Glutamatergic neuron (in vitro differentiated cells): ENCODE data around the gene FOXQ1. TPM values are rescaled to one million over a fixed set of nuclear protein-coding genes. Genes with fewer than 3 reads are reported as not detected.

Source experiments
- DNase-seq: peaks from one replicate; pipeline ENCODE4 v3.0.0; 2022
- H3K27ac Mint-ChIP-seq: one replicate; pipeline ENCODE4 v1.8.0; 2020; ENCODE audit warnings: mild to moderate bottlenecking, mixed read lengths, inconsistent platforms; ENCODE audit not compliant: unreplicated experiment
- H3K27me3 Mint-ChIP-seq: one replicate; pipeline ENCODE4 v1.8.0; 2020; ENCODE audit warnings: mild to moderate bottlenecking, moderate library complexity, mixed read lengths, inconsistent platforms; ENCODE audit not compliant: unreplicated experiment
- H3K36me3 Mint-ChIP-seq: one replicate; pipeline ENCODE4 v1.8.0; 2020; ENCODE audit warnings: mild to moderate bottlenecking, mixed read lengths, inconsistent platforms; ENCODE audit not compliant: unreplicated experiment
- H3K4me1 Mint-ChIP-seq: one replicate; pipeline ENCODE4 v1.8.0; 2020; ENCODE audit warnings: mild to moderate bottlenecking, low read depth, mixed read lengths, inconsistent platforms; ENCODE audit not compliant: unreplicated experiment
- H3K4me3 Mint-ChIP-seq: one replicate; pipeline ENCODE4 v1.8.0; 2020; ENCODE audit warnings: mild to moderate bottlenecking, mixed read lengths, inconsistent platforms; ENCODE audit not compliant: unreplicated experiment
- H3K9me3 Mint-ChIP-seq: one replicate; pipeline ENCODE4 v1.8.0; 2020; ENCODE audit warnings: mild to moderate bottlenecking, moderate library complexity, mixed read lengths, inconsistent platforms; ENCODE audit not compliant: unreplicated experiment
- total RNA-seq: library from RNA; stranded (reverse); fragmentation: NEBNext Ultra II Directional; extraction: Animal tissue kit (Norgen Biotek cat#: 25700); gene quantifications from one replicate; pipeline ENCODE4 v1.2.1, GENCODE V29; 2021; ENCODE audit not compliant: unreplicated experiment
- TF ChIP-seq, protein P1 (sequence below): fragments of 200-600 bp; sonication (generic); IDR thresholded peaks from one replicate; pipeline ENCODE4 v1.5.0; 2021; ENCODE audit not compliant: partially characterized antibody, unreplicated experiment

Gene FOXQ1
- total RNA-seq, 1 donor from 2014 or later = 1.9 TPM

DNA sequence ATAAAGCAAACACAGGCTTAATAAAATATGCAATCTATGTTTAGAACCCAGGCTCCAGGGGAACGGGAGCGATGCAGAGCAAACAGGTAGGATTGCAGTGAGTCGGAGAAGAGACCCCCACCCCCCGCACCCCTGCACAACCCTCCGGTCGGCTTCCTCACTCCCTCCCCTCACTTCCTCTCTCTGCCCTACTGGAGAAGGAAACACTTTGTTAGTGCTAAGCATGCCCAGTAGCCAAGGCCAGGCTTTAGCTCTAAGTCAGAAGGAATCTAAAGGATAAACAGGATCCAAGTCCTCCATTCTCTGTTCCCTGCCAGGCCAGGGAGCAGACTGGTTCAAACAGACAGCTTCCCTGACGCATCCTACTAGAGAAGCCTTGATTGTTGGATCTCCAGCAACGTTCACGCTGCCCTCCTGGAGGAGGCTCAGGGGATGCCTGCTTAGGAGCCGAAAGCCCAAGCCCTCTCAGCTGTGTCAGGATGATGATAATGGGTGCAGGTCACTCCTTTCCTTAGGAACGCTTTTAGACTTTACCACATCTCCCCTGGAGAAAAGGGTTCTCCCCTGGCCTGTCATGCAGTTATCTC is 14.7 kb downstream of the FOXQ1 start:
- TF ChIP-seq, protein P1, sequence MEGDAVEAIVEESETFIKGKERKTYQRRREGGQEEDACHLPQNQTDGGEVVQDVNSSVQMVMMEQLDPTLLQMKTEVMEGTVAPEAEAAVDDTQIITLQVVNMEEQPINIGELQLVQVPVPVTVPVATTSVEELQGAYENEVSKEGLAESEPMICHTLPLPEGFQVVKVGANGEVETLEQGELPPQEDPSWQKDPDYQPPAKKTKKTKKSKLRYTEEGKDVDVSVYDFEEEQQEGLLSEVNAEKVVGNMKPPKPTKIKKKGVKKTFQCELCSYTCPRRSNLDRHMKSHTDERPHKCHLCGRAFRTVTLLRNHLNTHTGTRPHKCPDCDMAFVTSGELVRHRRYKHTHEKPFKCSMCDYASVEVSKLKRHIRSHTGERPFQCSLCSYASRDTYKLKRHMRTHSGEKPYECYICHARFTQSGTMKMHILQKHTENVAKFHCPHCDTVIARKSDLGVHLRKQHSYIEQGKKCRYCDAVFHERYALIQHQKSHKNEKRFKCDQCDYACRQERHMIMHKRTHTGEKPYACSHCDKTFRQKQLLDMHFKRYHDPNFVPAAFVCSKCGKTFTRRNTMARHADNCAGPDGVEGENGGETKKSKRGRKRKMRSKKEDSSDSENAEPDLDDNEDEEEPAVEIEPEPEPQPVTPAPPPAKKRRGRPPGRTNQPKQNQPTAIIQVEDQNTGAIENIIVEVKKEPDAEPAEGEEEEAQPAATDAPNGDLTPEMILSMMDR = no peak
- no peak for DNase-seq
- Mint-ChIP-seq H3K27me3 (peaks cover 6% of the 10 kb centered on the region), H3K27ac (no peak overlapping the region), H3K4me3 (no peak overlapping the region), H3K9me3 (no peaks in the 10 kb centered on the region), H3K36me3 (peaks cover 15% of the 10 kb centered on the region), H3K4me1 (no peaks in the 10 kb centered on the region)

DNA sequence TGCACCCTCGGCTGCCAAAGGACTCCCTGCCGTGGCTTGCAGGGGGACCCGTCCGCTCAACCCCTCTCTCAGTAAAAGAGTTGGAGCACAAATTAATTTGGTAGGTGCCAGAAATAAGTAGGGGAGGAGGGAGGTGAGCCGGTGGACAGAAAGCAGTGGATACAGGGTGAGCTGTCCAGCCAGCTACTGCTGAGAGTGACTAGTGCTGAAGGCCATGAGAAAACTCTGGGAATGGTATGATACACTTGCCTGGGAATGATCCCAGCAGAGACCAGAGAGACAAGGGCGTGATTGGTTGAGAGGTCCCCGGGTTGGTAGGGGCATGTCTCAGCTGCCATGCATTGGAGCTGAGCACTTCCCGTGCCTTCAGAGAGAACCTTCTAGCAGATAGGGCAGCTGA is 15.7 kb downstream of the FOXQ1 start:
- Mint-ChIP-seq H3K9me3 (no peaks in the 10 kb centered on the region), H3K4me3 (no peak overlapping the region), H3K27me3 (peaks cover 6% of the 10 kb centered on the region), H3K27ac (no peak overlapping the region), H3K4me1 (no peaks in the 10 kb centered on the region), H3K36me3 (peaks cover 15% of the 10 kb centered on the region)
- DNase-seq = no peak
- TF ChIP-seq, protein P1 = no peak

- Mint-ChIP-seq H3K4me3 (no peak overlapping the region), H3K4me1 (no peaks in the 10 kb centered on the region), H3K36me3 (peaks cover 15% of the 10 kb centered on the region), H3K27ac (no peak overlapping the region), H3K27me3 (peaks cover 6% of the 10 kb centered on the region), H3K9me3 (no peaks in the 10 kb centered on the region)
- TF ChIP-seq, protein P1 = no peak
- DNase-seq = no peak
These were observed 16.4 kb downstream of the FOXQ1 start for GRCh38 chr6:1328129-1328800.

DNA sequence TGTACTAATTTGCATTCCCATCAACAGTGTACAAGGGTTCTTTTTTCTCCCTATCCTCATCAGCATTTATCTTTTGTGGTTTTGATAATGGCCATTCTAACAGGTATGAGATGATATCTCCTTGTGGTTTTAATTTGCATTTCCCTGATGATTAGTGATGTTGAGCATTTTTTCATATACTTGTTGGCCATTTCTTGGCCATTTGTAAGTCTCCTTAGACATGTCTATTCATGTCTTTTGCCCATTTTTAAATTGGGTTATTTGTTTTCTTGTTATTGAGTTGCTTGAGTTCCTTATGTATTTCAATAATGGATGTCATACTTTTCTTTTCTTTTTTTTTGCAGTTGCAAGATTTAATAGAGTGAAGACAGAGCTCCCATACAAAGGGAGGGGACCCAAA is 17.8 kb downstream of the FOXQ1 start:
- no peak overlapping the region for H3K4me3 Mint-ChIP-seq
- TF ChIP-seq, protein P1 = no peak
- peaks cover 6% of the 10 kb centered on the region for H3K27me3 Mint-ChIP-seq
- DNase-seq = no peak
- H3K27ac Mint-ChIP-seq = no peak overlapping the region
- no peaks in the 10 kb centered on the region for H3K4me1 Mint-ChIP-seq
- no peaks in the 10 kb centered on the region for H3K9me3 Mint-ChIP-seq
- H3K36me3 Mint-ChIP-seq = peaks cover 15% of the 10 kb centered on the region

GRCh38 chr6:1334684-1335083 is 22.8 kb downstream of the FOXQ1 start:
- no peak for DNase-seq
- TF ChIP-seq, protein P1 = no peak
- Mint-ChIP-seq H3K27ac (no peak overlapping the region), H3K27me3 (peaks cover 3% of the 10 kb centered on the region), H3K4me3 (no peak overlapping the region), H3K4me1 (no peaks in the 10 kb centered on the region), H3K9me3 (no peaks in the 10 kb centered on the region), H3K36me3 (peaks cover 9% of the 10 kb centered on the region)
